ENCODE data around the gene PDZD11.
"Not testable (repeated sequence)": the region's sequence is repeated elsewhere in the genome, so short reads cannot be mapped to it uniquely, and the experiment has no call there.

Gene PDZD11, protein sequence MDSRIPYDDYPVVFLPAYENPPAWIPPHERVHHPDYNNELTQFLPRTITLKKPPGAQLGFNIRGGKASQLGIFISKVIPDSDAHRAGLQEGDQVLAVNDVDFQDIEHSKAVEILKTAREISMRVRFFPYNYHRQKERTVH

DNA sequence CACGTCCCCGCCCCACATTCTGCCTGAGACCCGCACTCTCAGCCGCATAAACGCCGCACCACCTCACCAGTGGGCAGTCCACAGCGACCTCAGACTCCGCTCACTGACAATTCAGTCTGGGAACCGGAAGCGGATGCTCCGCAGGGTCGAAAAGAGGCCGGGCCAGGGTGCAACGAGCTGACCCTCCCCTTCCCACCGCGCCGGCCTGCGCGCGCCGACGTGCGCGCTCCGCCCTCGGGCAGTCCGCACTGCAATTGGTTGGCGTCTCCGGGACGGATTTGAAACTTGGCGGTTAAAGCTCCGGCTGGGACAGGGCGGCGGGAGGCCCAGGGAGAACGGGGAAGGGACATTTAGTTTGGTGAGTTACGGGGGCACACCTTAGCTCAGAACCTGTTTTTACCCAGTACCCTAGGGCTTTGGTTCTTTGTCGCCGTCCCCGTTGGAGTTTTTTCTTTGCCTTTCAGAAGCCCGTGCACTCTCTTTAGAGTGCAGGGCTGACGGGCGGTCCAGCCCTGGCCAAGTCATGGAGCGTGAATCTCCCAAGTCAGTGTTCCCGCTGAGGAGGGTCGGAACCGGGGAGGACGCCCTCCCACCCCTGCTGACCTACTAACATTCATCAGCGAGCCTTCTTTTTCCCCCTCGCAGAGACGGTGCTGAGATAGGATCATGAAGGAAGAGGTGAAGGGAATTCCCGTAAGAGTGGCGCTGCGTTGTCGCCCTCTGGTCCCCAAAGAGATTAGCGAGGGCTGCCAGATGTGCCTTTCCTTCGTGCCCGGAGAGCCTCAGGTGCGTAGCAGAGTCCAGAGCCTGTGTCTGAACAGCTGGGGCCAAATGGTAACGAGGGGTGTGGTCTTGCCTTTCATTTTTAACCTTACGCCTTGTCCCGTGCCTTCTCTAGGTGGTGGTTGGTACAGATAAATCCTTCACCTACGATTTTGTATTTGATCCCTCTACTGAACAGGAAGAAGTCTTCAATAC, at the start of gene PDZD11, which contains the start of gene KIF4A:
PDZD11 (minus strand) TSS at position 135 of the 978 bp plus-strand sequence. CDS start 586 bp downstream, outside the sequence.
KIF4A (plus strand) TSS at position 312 of the 978 bp plus-strand sequence; CDS start at position 667, 355 bp downstream.
- peaks cover 18% of the 10 kb centered on the region; the same call in 1 of the 2 replicates for H3K36me3 ChIP-seq (ENCODE audit: insufficient read depth, low read length)

DNA sequence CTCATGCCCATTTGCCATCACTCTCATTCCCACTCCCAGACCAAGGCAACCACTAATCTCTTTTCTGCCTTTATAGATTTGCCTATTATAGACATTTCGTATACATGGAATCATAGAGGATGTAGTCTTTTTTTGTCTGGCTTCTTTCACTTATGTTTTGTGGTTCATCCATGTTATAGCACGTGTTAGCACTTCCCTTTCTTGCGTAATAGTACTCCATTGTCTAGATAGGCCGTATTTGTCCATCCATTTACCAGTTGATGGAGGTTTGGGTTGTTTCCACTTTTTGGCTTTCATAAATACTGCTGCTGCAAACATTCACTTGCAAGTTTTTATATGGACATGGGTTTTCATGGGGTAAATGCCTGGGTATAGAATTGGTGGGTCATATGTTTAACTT, 48.6 kb upstream of the PDZD11 start:
- H3K27ac ChIP-seq, result no peak overlapping the region
- DNase-seq (ENCODE audit: low read depth, low spot score), result no peak
- TF ChIP-seq POLR2AphosphoS5 (IDR thresholded peaks at IDR 0.05; ENCODE audit: borderline replicate concordance, low read depth, low read length) (no peak), EZH2 (IDR thresholded peaks at IDR 0.05) (no peak), FOXP2 (optimal IDR thresholded peaks at IDR 0.05; ENCODE audit: control extremely low read depth, extremely low read length, insufficient read depth) (no peak)
- peaks cover 23% of the 10 kb centered on the region; the same call in 1 of the 2 replicates for H3K36me3 ChIP-seq (ENCODE audit: insufficient read depth, low read length)
- H3K9ac ChIP-seq (ENCODE audit: insufficient read length), result no peak overlapping the region
- no peaks in the 10 kb centered on the region for H3K9me3 ChIP-seq (ENCODE audit: low read depth, low read length)
- no peak overlapping the region for H3K4me3 ChIP-seq

More for the DNA sequence above, at the start of gene PDZD11, which contains the start of gene KIF4A:
- Histone ChIP-seq H3K9ac (ENCODE audit: insufficient read length) (peak within 1 kb of the TSS; percentile 83), H3K9me3 (ENCODE audit: low read depth, low read length) (no peaks in the 10 kb centered on the region), H3K4me3 (peak within 1 kb of the TSS; percentile 84), H3K27ac (no peak within 1 kb of the TSS)
- TF ChIP-seq EZH2 (IDR thresholded peaks at IDR 0.05) (no peak), POLR2AphosphoS5 (IDR thresholded peaks at IDR 0.05; ENCODE audit: borderline replicate concordance, low read depth, low read length) (peak; percentile 79)
- DNase-seq (ENCODE audit: low read depth, low spot score), result peak; percentile 5

GRCh38 chrX:70336767-70337166, 47.0 kb upstream of the PDZD11 start:
- no peak for DNase-seq (ENCODE audit: low read depth, low spot score)
- H3K36me3 ChIP-seq (ENCODE audit: insufficient read depth, low read length), result peaks cover 16% of the 10 kb centered on the region; the same call in 1 of the 2 replicates
- H3K4me3 ChIP-seq, result no peak overlapping the region
- H3K27ac ChIP-seq, result no peak overlapping the region
- no peaks in the 10 kb centered on the region for H3K9me3 ChIP-seq (ENCODE audit: low read depth, low read length)
- TF ChIP-seq POLR2AphosphoS5 (IDR thresholded peaks at IDR 0.05; ENCODE audit: borderline replicate concordance, low read depth, low read length) (no peak), EZH2 (IDR thresholded peaks at IDR 0.05) (no peak), FOXP2 (optimal IDR thresholded peaks at IDR 0.05; ENCODE audit: control extremely low read depth, extremely low read length, insufficient read depth) (no peak)
- no peak overlapping the region for H3K9ac ChIP-seq (ENCODE audit: insufficient read length)

- Histone ChIP-seq H3K27ac (no peak overlapping the region), H3K36me3 (ENCODE audit: insufficient read depth, low read length) (peaks cover 29% of the 10 kb centered on the region), H3K9ac (ENCODE audit: insufficient read length) (no peak overlapping the region), H3K9me3 (ENCODE audit: low read depth, low read length) (no peaks in the 10 kb centered on the region), H3K4me3 (no peak overlapping the region)
- no peak for DNase-seq (ENCODE audit: low read depth, low spot score)
- TF ChIP-seq FOXP2 (optimal IDR thresholded peaks at IDR 0.05; ENCODE audit: control extremely low read depth, extremely low read length, insufficient read depth) (no peak), POLR2AphosphoS5 (IDR thresholded peaks at IDR 0.05; ENCODE audit: borderline replicate concordance, low read depth, low read length) (no peak), EZH2 (IDR thresholded peaks at IDR 0.05) (no peak)
Measured at GRCh38 chrX:70332600-70332999, 42.9 kb upstream of the PDZD11 start.

DNA sequence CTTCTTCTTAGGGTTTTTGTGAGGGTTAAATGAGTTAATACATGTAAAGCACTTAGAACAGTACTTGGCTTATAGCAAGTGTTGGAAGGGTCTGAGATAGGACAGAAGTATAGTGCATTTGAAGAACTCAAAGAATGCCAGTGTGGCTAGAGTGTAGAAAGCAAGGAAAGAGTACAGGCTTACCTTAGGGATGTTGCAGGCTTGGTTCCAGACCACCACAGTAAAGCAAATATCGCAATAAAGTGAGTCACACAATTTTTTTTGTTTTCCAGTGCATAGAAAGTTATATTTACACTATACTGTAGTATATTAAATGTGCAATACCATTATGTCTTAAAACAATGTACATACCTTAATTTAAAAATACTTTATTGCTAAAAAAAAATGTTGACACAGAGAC, 41.4 kb upstream of the PDZD11 start:
- H3K36me3 ChIP-seq (ENCODE audit: insufficient read depth, low read length), result peaks cover 30% of the 10 kb centered on the region
- H3K9me3 ChIP-seq (ENCODE audit: low read depth, low read length), result no peaks in the 10 kb centered on the region
- DNase-seq (ENCODE audit: low read depth, low spot score), result no peak
- TF ChIP-seq POLR2AphosphoS5 (IDR thresholded peaks at IDR 0.05; ENCODE audit: borderline replicate concordance, low read depth, low read length) (no peak), FOXP2 (optimal IDR thresholded peaks at IDR 0.05; ENCODE audit: control extremely low read depth, extremely low read length, insufficient read depth) (no peak), EZH2 (IDR thresholded peaks at IDR 0.05) (no peak)
- H3K4me3 ChIP-seq, result no peak overlapping the region
- no peak overlapping the region for H3K27ac ChIP-seq
- H3K9ac ChIP-seq (ENCODE audit: insufficient read length), result no peak overlapping the region

DNA sequence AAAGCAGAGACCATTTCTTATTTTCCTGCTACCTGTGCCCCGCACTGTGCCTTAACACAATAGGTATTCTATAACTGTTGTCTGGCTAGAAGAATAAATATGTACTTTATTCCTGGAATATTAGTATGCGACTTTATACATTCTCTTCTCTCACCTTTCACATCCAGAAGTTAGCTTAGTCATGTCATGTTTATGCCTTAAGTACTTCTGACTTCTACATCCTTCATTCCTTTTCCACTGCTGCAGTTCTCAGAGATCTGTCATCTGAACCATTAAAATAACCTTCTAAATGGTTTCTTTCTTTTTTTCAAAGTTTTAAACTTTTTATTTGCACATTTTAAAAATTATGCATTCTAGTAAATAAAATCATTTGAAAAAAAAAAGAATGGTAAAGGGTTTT, 34.6 kb upstream of the PDZD11 start:
- Histone ChIP-seq H3K4me3 (no peak overlapping the region), H3K36me3 (ENCODE audit: insufficient read depth, low read length) (peaks cover 4% of the 10 kb centered on the region; the same call in 1 of the 2 replicates), H3K9ac (ENCODE audit: insufficient read length) (no peak overlapping the region), H3K27ac (no peak overlapping the region), H3K9me3 (ENCODE audit: low read depth, low read length) (no peaks in the 10 kb centered on the region)
- DNase-seq (ENCODE audit: low read depth, low spot score), result no peak
- TF ChIP-seq POLR2AphosphoS5 (IDR thresholded peaks at IDR 0.05; ENCODE audit: borderline replicate concordance, low read depth, low read length) (no peak), EZH2 (IDR thresholded peaks at IDR 0.05) (no peak), FOXP2 (optimal IDR thresholded peaks at IDR 0.05; ENCODE audit: control extremely low read depth, extremely low read length, insufficient read depth) (no peak)

DNA sequence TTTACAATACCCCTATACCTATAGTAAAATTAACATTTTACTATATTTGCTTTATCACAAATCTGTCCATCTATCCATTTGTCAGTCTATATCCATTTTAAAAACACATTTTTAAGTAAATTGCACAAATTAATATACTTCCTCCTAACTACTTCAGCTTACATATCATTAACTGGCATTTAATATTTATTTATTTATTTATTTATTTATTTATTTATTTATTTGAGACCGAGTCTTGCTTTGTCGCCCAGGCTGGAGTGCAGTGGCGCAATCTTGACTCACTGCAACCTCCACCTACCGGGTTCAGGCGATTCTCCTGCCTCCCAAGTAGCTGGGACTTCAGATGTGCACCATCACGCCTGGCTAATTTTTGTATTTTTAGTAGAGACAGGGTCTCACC, 33.9 kb upstream of the PDZD11 start:
- H3K4me3 ChIP-seq; H3K9me3 ChIP-seq (ENCODE audit: low read depth, low read length); H3K9ac ChIP-seq (ENCODE audit: insufficient read length); H3K36me3 ChIP-seq (ENCODE audit: insufficient read depth, low read length); DNase-seq (ENCODE audit: low read depth, low spot score); H3K27ac ChIP-seq: not testable (repeated sequence)

DNA sequence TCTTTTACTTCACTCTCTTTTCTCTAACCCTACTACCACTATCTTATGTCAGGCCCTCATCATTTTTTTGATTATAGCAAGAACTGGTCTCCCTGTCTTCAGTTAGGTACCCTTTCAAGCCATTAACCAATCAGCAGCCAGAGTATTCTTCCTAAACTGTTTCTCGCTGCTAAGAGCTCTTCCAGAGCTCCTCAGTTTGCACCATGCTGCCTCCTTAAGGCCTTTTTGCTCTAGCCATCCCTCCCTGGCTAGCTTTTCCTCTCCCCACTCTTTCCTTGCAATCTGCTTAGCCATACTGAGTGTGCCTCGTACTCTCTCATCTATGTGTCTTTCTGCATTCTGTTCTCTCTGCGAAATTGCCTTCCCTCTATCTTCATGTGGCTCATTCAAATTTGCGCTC, 33.1 kb upstream of the PDZD11 start:
- Histone ChIP-seq H3K9ac (ENCODE audit: insufficient read length) (no peak overlapping the region), H3K27ac (no peak overlapping the region), H3K9me3 (ENCODE audit: low read depth, low read length) (no peaks in the 10 kb centered on the region), H3K36me3 (ENCODE audit: insufficient read depth, low read length) (peaks cover 3% of the 10 kb centered on the region; the same call in 1 of the 2 replicates), H3K4me3 (no peak overlapping the region)
- TF ChIP-seq POLR2AphosphoS5 (IDR thresholded peaks at IDR 0.05; ENCODE audit: borderline replicate concordance, low read depth, low read length) (no peak), FOXP2 (optimal IDR thresholded peaks at IDR 0.05; ENCODE audit: control extremely low read depth, extremely low read length, insufficient read depth) (no peak), EZH2 (IDR thresholded peaks at IDR 0.05) (no peak)
- no peak for DNase-seq (ENCODE audit: low read depth, low spot score)
